Activated naive CD8-positive, alpha-beta T cell treated with anti-CD3 and anti-CD28 coated beads, Interleukin-2, amount 10 ng/mL, durations not matched to agents 7 days and 5 days (primary cell): ENCODE measurements around the gene SAP30. TPM values are rescaled to one million over a fixed set of nuclear protein-coding genes. Genes with fewer than 3 reads are reported as not detected.
A peak's percentile ranks its signal among the peaks of the same experiment; 100 is the strongest.

Experiments
- ATAC-seq: fragments of 150-1000 bp; cut with Tn5 transposase; one replicate; pipeline ENCODE4 v1.10.0; 2021; ENCODE audit warnings: low read depth, moderate library complexity
- POLR2A ChIA-PET: fragments of 350-600 bp; sonication (Branson Sonifier 250); formaldehyde crosslinking; loops from one replicate; lab custom pipeline; 2021; ENCODE audit warnings: antibody characterized with exemption; lab: Charles Lee
- DNase-seq: peaks from one replicate; pipeline ENCODE4 v3.0.0; 2021
- H3K27ac Mint-ChIP-seq: one replicate; pipeline ENCODE4 v1.8.0; 2022; ENCODE audit warnings: mild to moderate bottlenecking, mixed read lengths
- H3K27me3 Mint-ChIP-seq: one replicate; pipeline ENCODE4 v1.8.0; 2022; ENCODE audit warnings: mild to moderate bottlenecking, moderate library complexity, mixed read lengths
- H3K36me3 Mint-ChIP-seq: one replicate; pipeline ENCODE4 v1.8.0; 2021; ENCODE audit warnings: mild to moderate bottlenecking, mixed read lengths
- H3K4me1 Mint-ChIP-seq: one replicate; pipeline ENCODE4 v1.8.0; 2021; ENCODE audit warnings: mixed read lengths
- H3K4me3 Mint-ChIP-seq: one replicate; pipeline ENCODE4 v1.8.0; 2022; ENCODE audit warnings: mild to moderate bottlenecking, moderate library complexity, mixed read lengths
- H3K9me3 Mint-ChIP-seq: one replicate; pipeline ENCODE4 v1.8.0; 2021; ENCODE audit warnings: mixed read lengths
- total RNA-seq, 2 experiments: library from RNA; stranded (reverse); gene quantifications; one replicate each; pipeline ENCODE4 v1.2.3, GENCODE V29; 2021

The SAP30 gene
- total RNA-seq, 2 experiments from 2014 or later, result 15.5 to 16.4 TPM

DNA sequence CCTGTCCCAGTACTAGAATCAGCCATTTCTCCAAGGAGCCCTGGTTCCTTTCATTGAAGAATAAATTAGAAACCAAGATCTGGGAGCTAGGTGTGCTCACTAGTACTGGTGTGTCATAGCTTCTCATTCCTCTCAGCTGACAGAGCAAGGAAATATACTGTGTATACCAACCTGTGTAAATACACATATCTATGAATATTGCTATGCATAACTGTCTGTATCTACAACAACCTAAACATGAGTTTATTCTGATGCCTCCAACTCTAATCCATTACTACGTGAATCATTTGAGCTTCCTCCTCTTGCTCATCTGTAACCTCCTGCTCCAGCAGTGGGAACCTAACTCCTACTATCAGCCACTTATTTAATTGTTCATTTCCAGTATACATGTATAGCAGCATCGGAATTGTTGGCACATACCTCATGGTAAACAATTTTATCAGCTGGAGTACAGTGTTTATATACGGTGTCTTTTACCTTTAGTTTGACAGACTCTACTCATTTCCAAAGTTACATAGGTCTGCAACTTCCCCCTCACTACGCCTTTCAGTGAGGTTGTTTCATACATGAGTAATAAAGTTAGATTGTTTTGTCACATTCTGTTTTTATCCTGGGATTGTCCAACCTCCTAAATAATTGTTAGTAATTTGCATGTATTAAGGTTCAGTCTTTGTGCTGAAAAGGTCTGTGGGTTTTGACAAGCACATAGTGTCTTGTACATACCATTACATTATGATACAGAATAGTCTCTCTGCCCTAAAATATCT is 35.3 kb downstream of the SAP30 start:
- no peaks in the 10 kb centered on the region for H3K9me3 Mint-ChIP-seq
- H3K36me3 Mint-ChIP-seq, result no peaks in the 10 kb centered on the region
- H3K4me3 Mint-ChIP-seq, result no peak overlapping the region
- no peaks in the 10 kb centered on the region for H3K27me3 Mint-ChIP-seq
- ATAC-seq (no peak), DNase-seq (no peak)
- POLR2A ChIA-PET, result interaction anchor here (0.6 kb wide), 1 partner anchor 35 kb away, joined by 6 read pairs; the partner anchor contains the start of gene SAP30
- H3K4me1 Mint-ChIP-seq, result peaks cover 7% of the 10 kb centered on the region
- no peak overlapping the region for H3K27ac Mint-ChIP-seq

DNA sequence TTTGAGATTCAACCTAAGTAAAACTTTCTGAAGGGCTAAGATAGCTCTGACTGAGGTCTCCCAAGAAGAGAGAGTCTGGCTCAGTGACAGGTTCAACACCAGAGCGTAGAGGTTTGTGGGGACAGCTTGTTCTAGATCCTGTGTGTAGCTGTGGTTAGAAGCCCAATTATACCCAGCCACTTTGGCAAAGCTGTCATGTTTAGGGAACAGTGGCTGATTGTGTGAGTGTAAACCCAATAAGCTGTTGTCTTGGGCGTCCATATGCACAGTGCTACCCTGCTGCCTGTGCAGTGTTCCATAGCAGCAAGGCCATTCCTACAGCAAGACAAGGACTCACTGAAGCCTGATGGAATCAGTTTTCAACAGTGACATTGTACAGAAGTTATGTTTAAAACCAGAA is 39.3 kb downstream of the SAP30 start:
- no peak for ATAC-seq
- Mint-ChIP-seq H3K9me3 (no peaks in the 10 kb centered on the region), H3K4me3 (no peak overlapping the region), H3K4me1 (peaks cover 4% of the 10 kb centered on the region), H3K27ac (no peak overlapping the region), H3K36me3 (no peaks in the 10 kb centered on the region), H3K27me3 (no peaks in the 10 kb centered on the region)
- DNase-seq, result no peak
- POLR2A ChIA-PET, result interaction anchor here (0.6 to 1.2 kb wide), 2 partner anchors 15 to 274 kb away, joined by 3 to 5 read pairs; no protein-coding TSS in a partner anchor

DNA sequence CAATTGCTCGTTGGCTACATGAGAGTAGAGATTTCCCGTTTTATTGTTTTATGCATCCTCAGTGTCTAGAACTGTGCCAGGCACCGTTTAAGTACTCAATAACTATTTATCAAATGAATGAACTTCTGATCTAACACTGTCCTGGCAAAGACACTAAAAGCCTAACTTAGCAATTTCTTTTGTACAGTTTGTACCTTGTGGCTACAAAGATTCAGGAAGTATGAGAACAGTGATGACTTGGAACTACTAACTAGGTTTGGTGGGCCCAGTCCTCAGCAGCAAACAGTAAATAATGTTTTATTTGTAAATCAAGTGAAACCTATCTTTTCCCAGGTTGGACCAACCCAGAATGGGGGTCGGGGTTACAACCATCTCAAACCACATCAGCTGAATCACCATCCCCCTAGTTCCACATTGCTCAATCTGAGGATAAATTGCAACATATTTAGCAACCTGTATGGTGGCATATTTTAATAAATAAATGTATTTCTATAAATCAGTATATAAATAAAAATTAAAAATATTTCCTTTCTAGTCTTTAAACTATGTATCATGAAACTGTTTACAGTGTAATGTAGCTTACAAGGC is 40.4 kb downstream of the SAP30 start:
- ATAC-seq (no peak), DNase-seq (no peak)
- Mint-ChIP-seq H3K27ac (no peak overlapping the region), H3K9me3 (no peaks in the 10 kb centered on the region), H3K4me3 (no peak overlapping the region), H3K4me1 (no peaks in the 10 kb centered on the region), H3K27me3 (no peaks in the 10 kb centered on the region), H3K36me3 (no peaks in the 10 kb centered on the region)
- POLR2A ChIA-PET, result no interaction called here

DNA sequence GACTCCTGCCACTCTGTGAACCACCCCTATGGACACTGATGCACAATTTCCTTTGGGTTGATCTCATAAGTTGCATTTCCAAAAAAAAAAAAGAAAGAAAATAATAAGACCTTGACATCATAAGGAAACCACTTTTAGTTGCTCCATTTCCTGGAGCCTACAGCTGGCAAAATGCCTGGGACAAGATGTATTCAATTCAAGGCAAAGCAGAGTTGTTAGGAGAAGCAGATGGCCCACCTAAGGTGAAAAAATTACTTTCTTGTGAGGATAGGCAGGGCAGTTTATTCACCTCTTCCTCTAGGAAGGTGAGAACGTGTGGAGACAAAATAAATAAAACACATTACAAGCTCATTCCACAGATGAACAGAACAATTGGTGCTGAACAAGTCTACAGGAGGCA is 42.3 kb downstream of the SAP30 start:
- ATAC-seq (no peak), DNase-seq (no peak)
- no peak overlapping the region for H3K27ac Mint-ChIP-seq
- no peaks in the 10 kb centered on the region for H3K36me3 Mint-ChIP-seq
- POLR2A ChIA-PET, result interaction anchor here (1.1 kb wide), 1 partner anchor 79 kb away, joined by 3 read pairs; the partner anchor contains the start of gene HMGB2
- no peaks in the 10 kb centered on the region for H3K9me3 Mint-ChIP-seq
- H3K4me1 Mint-ChIP-seq, result no peaks in the 10 kb centered on the region
- no peaks in the 10 kb centered on the region for H3K27me3 Mint-ChIP-seq
- H3K4me3 Mint-ChIP-seq, result no peak overlapping the region

DNA sequence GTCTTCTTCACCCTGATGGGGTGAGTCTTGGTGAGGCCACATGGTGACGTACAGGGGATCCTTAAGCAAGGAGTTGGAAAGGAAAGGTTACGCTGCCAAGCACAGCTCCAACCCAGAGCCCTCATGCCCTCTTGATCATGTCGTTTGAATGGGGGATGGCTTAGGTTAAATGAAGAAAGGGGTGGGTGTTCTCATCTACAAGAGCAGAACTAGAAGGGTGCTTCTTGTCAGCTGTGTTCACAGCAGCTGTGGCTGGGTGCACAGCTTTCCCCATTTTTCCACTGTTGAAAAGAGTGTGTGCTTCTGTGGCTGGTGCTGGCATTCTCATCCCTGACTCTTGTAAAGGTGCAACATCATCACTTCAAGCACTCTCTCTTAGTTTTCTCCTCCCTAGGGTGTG is 43.7 kb downstream of the SAP30 start:
- POLR2A ChIA-PET, result interaction anchor here (1.2 kb wide), 1 partner anchor 45 kb away, joined by 3 read pairs; no protein-coding TSS in a partner anchor
- no peak for DNase-seq
- H3K27me3 Mint-ChIP-seq, result peaks cover 2% of the 10 kb centered on the region
- no peak for ATAC-seq
- H3K4me3 Mint-ChIP-seq, result no peak overlapping the region
- H3K9me3 Mint-ChIP-seq, result no peaks in the 10 kb centered on the region
- H3K4me1 Mint-ChIP-seq, result no peaks in the 10 kb centered on the region
- no peak overlapping the region for H3K27ac Mint-ChIP-seq
- H3K36me3 Mint-ChIP-seq, result no peaks in the 10 kb centered on the region

DNA sequence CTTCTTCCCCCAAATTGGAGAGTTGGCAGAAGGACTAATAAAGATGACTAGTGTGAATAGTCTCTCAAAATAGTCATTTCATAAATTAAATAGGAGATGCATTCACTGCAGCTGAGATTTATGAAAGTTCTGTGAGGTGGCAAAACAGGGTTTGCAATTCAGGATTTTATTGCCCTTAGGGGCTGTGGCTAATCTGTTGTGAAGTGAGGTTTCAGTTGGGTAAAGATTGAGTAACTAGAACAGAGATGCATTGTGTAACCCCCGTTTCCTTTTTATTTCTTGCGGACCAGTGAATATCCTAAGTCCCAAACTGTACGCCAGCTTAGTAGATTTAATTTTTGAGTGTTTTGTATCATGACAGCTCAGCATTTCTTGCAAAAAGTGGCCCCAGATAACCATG is 44.3 kb downstream of the SAP30 start:
- no peak for DNase-seq
- POLR2A ChIA-PET, result interaction anchor here (1.2 kb wide), 1 partner anchor 46 kb away, joined by 3 read pairs; no protein-coding TSS in a partner anchor
- no peaks in the 10 kb centered on the region for H3K36me3 Mint-ChIP-seq
- H3K4me1 Mint-ChIP-seq, result no peaks in the 10 kb centered on the region
- H3K27ac Mint-ChIP-seq, result no peak overlapping the region
- no peaks in the 10 kb centered on the region for H3K9me3 Mint-ChIP-seq
- ATAC-seq, result no peak
- H3K4me3 Mint-ChIP-seq, result no peak overlapping the region
- peaks cover 2% of the 10 kb centered on the region for H3K27me3 Mint-ChIP-seq

DNA sequence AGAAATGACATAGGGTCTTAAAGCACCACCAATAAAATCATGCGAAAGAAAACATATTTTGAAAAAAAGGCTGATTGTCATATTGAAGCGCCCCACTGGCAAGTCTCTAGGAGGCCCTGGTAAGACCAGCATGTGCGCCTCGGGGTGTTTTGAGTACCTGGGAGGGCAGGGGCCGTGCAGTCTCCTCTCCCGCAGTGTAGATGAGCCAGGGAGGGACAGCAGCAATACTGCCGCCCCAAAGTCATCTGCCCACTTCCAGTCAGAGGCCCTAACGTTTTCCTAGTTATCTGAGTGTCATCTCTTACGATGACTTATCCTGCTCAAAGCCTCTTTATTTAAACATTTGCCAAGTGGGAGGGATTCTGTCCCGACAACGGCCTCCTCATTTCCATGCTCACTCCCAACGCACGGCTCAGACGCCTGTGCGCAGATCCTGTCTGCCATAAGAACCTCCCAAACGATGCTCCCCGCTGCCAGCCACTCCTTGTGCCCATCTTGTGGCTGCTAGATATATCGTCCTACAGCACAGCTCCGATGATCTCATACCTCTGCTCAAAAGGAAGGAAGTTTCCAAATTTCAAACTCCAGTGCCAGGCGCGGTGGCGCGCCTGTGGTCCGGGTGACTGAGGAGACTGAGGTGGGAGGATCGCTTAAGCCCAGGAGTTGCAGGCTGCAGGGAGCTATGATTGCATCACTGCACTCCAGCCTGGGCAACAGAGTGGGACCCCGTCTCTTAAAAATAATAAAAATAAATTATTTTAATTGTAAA is 45.3 kb downstream of the SAP30 start:
- no peak for DNase-seq
- Mint-ChIP-seq H3K9me3 (no peaks in the 10 kb centered on the region), H3K27ac (no peak overlapping the region), H3K27me3 (peaks cover 5% of the 10 kb centered on the region), H3K4me3 (no peak overlapping the region), H3K36me3 (no peaks in the 10 kb centered on the region), H3K4me1 (peaks cover 4% of the 10 kb centered on the region)
- POLR2A ChIA-PET, result no interaction called here
- no peak for ATAC-seq

DNA sequence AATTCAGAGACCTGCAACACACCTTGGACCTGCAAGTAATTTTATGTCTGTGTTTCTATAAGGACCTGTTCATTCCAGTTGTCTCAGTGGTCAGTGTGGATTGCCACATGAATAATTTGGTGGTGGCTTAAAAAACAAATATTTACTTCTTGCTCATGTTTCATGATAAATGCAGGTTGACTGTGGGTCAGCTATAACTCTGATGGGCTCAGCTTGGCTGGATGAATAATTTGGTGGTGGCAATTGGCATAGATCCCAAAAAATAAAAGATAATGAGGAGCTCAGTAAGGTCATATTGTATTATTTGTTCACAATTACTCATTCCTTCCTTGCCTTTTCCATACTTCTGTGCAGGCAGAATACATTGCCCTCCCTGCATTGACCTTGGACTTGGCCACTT is 47.1 kb downstream of the SAP30 start:
- ATAC-seq (no peak), DNase-seq (no peak)
- H3K9me3 Mint-ChIP-seq, result no peaks in the 10 kb centered on the region
- no peaks in the 10 kb centered on the region for H3K36me3 Mint-ChIP-seq
- H3K27ac Mint-ChIP-seq, result no peak overlapping the region
- peaks cover 5% of the 10 kb centered on the region for H3K27me3 Mint-ChIP-seq
- no peak overlapping the region for H3K4me3 Mint-ChIP-seq
- peaks cover 4% of the 10 kb centered on the region for H3K4me1 Mint-ChIP-seq
- POLR2A ChIA-PET, result no interaction called here

DNA sequence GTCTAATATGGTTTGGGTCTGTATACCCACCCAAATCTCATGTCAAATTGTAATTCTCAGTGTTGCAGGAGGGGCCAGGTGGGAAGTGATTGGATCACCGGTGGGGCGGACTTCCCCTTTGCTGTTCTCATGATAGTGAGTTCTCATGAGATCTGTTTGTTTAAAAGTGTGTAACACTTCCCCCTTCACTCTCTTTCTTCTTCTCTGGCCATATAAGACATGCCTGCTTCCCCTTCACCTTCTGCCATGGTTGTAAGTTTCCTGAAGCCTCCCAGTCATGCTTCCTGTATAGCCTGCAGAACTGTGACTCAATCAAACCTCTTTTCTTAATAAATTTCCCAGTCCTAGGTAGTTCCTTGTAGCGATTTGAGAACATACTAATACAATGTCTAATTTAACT is 47.9 kb downstream of the SAP30 start:
- no peak overlapping the region for H3K27ac Mint-ChIP-seq
- H3K4me3 Mint-ChIP-seq, result no peak overlapping the region
- peaks cover 4% of the 10 kb centered on the region for H3K4me1 Mint-ChIP-seq
- ATAC-seq, result no peak
- no peaks in the 10 kb centered on the region for H3K9me3 Mint-ChIP-seq
- peaks cover 5% of the 10 kb centered on the region for H3K27me3 Mint-ChIP-seq
- no peaks in the 10 kb centered on the region for H3K36me3 Mint-ChIP-seq
- DNase-seq, result no peak
- POLR2A ChIA-PET, result no interaction called here

DNA sequence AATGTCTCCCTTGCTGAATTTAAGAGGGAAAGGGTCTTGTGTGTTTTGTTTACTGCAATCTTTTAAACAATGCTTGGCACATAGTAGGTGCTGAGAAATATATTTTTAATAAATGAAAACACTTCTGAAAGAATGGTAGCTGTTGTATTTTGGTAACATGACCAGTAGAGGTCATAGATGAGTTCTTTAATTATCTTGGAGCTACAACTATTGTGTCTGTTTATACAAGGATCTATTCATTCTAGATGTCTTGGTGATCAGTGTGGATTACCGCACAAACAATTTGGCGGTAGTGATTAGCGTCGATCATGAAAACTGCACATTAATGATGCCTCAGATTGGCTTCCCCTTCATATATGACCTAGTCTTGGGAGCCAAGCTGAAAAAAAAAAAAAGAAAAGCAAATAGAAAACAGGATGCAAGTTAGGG is 49.6 kb downstream of the SAP30 start:
- DNase-seq, result no peak
- Mint-ChIP-seq H3K27ac (peak overlapping the region; percentile 42), H3K9me3 (no peaks in the 10 kb centered on the region), H3K4me3 (no peak overlapping the region), H3K27me3 (peaks cover 5% of the 10 kb centered on the region), H3K36me3 (no peaks in the 10 kb centered on the region), H3K4me1 (peaks cover 4% of the 10 kb centered on the region)
- POLR2A ChIA-PET, result interaction anchor here (0.7 to 1.4 kb wide), 3 partner anchors 11 to 80 kb away, joined by 4 read pairs; no protein-coding TSS in a partner anchor
- no peak for ATAC-seq

DNA sequence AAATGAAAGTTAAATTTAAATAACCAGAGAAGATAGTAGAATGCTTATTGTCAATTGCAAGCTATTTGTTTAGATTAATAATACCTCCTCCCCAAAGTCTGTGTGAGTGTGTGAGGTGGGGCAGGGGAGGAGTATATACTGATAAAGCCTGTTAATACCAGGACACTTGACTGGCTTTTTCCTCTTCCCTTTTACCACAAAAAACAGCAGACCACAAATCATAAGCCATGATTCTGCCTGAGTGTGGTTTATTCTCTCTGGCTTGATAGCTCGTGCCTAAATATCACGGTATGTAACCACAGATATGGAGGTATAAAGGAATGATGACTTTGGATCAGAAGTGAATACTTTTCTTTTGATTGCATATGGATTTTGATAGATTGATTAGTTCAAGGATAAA is 50.0 kb downstream of the SAP30 start:
- no peak for ATAC-seq
- Mint-ChIP-seq H3K4me1 (peaks cover 9% of the 10 kb centered on the region), H3K27ac (no peak overlapping the region), H3K27me3 (peaks cover 5% of the 10 kb centered on the region), H3K36me3 (no peaks in the 10 kb centered on the region), H3K9me3 (no peaks in the 10 kb centered on the region), H3K4me3 (no peak overlapping the region)
- POLR2A ChIA-PET, result interaction anchor here (0.9 to 1.4 kb wide), 2 partner anchors 12 to 80 kb away, joined by 4 read pairs; no protein-coding TSS in a partner anchor
- DNase-seq, result no peak

DNA sequence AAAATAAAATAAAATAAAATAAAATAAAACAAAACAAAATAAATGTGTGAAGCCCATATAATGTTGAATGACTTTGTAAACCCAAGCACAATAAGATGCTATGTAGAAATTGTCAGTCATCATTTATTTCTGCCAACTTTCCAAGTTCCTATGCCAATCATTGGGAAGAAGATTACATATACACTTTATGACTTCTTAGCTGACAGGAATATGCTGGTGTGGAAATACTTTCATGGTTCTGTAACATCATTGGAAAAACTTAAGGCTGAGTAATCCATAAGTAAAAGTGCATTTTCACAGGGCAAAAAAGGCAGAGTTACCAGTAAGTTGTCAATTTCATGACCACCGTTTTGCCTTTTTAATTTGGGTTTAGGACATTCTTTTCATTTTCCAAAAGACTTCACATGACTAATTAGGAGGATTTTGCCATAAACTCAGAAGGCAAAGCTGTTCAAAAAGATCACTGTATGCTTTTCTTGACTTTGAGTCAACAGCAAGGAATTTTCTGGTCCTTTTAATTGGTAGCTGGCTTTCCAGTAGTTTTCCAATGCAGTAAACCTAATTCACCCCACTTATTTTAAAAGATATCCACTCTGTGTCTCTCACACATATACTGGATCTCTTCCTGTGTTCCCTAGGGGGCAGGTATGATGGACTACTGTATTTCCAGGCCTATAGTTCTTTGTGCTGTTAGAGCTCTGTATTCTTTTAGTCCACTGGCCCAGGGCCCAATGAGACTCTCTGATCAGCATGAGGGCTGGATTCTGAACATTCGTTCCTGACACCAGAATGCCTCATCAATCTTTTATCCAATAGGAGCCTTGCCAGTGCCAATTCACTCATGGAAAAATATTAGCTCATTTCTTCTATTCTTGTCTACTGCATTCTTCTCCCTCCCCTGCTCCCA is 54.4 kb downstream of the SAP30 start:
- Mint-ChIP-seq H3K9me3 (no peaks in the 10 kb centered on the region), H3K4me1 (peaks cover 20% of the 10 kb centered on the region), H3K27ac (no peak overlapping the region), H3K27me3 (peaks cover 4% of the 10 kb centered on the region), H3K4me3 (no peak overlapping the region), H3K36me3 (peaks cover 2% of the 10 kb centered on the region)
- no peak for DNase-seq
- ATAC-seq, result peak; percentile 15
- POLR2A ChIA-PET, result interaction anchor here (0.8 kb wide), 1 partner anchor 16 kb away, joined by 5 read pairs; no protein-coding TSS in a partner anchor
